ENCODE measurements around the gene RCAN2.

GRCh38 chr6:46320505-46320904 lies 170.7 kb downstream of the RCAN2 start:
- no peak for TF ChIP-seq POLR2A (IDR thresholded peaks at IDR 0.05)
- TF ChIP-seq CTCF (IDR thresholded peaks at IDR 0.05), result no peak
